Stimulated activated CD8-positive, alpha-beta memory T cell treated with anti-CD3 and anti-CD28 coated beads, Interleukin-7, amount 100 ng/mL, for 48 hours (primary cell): Measurements from ENCODE around the gene TSPAN8.
"Not testable (repeated sequence)": the region's sequence is repeated elsewhere in the genome, so short reads cannot be mapped to it uniquely, and the experiment has no call there.

Experiments used
- DNase-seq, 2 donors: peaks; one replicate each; pipeline ENCODE4 v3.0.0-alpha.2; 2020; ENCODE audit warnings: low read depth in 1 of 2; ENCODE audit errors: extremely low read depth in 1 of 2

TSPAN8 gene

DNA sequence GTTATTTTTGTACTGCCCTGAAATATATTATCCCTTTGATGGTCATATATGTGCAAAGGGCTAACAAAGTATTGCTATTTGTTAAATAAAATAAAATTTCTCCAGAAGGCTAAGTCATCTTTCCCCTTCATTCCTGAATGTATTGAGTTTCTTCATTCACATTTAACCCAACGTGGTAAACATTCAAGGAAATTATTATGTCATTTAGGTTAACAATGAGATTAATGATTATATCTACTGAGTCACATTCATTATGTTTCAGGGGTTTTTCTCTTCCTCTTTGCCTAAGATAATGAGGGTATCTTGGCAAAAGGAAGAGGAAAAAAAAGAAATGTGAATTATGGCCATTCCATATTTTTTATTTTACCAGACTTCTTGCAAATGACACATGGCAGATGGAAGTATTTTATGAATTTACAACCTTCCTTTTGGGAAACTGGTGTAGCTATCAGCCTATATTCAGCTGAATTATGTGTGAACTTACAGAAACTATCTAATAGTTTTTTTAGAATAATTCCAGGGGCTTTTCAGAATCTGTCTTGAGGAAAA, 27.2 kb downstream of the TSPAN8 start:
- DNase-seq = no peak

DNA sequence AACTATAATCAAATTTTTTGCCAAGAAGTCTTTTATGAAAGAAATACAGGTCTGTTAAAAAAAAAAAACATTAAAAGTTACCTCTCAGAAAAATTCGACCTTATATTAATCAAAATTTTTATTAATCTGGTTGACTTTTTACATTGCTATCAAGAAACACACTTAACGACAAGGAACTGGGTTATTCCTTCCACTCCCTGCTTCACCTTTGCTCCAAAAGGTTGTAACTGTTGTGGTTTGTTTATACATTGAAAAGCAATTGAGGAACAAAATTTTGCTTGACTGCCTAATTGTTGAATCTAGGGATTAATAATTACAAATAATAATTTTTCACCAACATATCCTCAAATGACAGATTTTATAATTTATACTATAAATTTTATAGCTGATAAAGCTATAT, 28.4 kb downstream of the TSPAN8 start:
- DNase-seq = no peak

DNA sequence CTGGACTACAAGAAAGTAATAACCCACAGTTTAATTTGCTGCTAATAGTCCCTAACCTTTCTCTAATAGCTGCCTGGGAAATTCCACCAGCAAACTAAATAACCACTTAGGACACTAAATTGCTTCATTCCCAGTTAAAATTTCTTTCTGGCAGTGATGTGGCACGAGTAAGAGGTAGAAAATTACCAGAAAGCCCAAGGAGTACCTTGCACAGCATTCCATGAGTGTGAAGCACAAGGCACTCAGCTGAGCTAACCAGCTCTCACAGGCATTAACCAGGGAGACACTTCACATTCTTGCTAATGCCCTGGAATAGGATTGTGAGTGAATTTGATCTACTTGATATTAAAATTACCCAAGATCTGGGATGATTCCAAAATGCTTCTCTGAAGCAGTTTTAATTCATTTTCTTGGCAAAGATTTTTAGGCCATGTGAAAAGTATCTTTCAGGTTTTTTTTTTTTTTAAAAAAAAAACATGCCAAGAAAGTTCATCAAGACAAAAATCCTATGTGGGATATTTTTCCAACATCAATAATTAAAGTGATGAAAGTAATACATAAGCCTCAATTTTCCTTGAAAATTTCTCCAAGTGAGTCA, 29.5 kb downstream of the TSPAN8 start:
- DNase-seq = no peak

DNA sequence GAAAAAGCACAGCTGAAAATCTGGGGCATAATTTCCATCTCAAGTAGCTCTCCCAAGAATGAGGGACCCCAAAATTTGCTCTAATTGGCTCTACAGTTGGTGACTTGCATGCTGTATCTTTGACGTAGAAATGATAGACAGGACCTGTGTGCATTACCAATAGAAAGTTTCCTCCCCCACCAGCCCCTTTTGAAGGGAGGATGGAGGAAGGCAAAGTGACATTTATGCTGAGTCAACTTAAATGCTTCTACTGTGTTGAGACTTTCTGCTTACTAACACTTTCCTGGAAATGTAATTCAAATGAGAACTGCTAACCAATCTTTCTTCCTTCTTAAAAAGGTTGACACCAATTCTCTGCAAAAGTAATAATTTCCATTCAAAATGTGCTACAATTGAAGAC, 31.9 kb downstream of the TSPAN8 start:
- no peak for DNase-seq

DNA sequence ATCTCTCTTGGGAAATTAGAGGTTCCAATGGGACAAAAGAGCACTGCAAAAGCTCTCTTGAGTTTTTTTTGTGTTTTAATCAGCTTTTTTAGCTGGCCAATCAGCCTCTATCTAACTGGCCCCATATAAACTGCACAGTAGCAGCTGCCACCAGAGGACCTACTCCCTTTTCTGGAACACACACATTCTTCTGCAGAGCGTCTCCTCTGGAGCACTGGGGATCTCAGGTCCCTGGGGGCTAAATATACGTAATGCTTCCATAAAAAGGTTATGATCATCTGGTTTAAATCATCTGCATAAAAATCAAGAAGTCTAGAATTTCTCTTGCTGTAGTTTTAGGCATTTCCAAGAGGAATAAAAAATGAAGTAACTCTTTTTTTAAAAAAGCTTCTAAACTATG, 32.3 kb downstream of the TSPAN8 start:
- no peak for DNase-seq

DNA sequence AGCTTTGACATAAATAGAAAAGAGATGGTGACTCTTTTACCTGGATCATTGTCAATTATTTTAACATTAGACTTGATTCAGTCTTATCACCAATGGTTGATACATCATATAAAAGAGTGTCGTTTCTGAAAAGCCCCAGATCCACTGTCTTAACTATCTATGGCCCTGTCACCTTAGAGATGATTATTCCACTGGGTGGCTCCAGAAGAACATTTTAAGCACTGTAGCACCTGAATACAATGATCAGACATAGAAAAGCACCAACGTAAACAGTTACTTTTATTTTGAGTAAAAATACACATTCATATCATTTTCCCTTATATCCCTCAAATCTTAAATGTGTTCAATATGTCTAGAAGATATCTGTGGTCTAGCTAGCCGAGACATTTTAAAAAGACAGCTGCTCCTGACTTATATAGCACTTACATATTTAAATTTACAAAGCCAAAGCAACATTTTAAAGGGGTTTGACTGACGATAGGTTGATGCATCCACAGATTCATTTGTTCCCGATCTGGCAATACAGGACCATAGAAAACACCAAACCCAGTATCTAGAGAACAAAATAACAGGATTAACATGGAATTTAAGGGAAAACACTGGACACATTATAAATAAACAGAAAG, 32.9 kb downstream of the TSPAN8 start:
- DNase-seq = no peak

DNA sequence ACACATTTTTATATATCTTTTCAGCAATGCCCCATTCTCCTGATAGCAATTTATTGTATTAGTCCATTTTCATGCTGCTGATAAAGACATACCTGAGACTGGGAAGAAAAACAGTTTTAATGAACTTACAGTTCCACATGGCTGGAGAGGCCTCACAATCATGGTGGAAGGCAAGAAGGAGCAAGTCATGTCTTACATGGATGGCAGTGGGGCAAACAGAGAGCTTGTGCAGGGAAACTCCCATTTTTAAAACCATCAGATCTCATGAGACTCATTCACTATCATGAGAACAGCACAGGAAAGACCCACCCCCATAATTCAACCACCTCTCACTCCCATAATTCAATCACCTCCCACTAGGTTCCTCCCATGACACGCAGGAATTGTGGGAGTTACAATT, 44.7 kb downstream of the TSPAN8 start:
- not testable (repeated sequence) for DNase-seq

DNA sequence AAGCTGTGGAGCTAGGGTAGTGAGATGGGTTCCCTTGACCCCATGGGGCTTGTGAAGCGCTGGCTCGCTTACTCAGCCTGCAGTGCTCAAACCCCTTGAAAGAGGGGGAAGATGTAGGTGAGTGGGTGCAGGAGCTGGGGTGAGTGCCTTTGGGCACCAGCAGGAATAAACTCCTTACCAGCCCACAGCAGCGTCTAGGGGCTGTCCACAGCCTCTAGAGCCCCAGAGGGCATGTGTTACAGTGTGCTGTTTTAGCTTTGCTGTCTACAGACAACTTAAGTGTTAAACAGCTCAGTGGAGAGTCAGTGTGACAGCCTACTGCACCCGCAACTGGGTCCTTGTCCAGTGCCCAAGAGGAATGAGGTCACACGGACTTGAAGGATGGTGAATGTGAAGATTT, 48.0 kb downstream of the TSPAN8 start:
- DNase-seq = no peak

DNA sequence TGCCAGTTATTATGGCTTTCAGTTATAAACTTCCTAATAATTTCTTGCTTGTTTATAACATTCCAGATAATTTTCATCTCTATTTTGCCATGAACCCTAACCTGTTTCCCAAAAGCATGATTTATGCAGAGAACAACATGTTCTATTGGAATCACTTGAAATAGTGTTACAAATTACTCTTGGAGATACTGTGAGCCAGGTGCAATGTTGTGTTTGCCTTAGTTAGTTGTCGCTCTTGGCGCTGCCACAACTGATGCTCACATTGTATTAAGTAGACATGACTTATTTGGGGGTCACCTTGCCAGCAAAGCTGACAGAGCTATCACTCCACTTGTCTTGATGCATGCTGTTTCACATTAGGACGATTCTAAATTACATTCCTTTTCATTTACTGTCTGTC, 49.4 kb downstream of the TSPAN8 start:
- no peak for DNase-seq

DNA sequence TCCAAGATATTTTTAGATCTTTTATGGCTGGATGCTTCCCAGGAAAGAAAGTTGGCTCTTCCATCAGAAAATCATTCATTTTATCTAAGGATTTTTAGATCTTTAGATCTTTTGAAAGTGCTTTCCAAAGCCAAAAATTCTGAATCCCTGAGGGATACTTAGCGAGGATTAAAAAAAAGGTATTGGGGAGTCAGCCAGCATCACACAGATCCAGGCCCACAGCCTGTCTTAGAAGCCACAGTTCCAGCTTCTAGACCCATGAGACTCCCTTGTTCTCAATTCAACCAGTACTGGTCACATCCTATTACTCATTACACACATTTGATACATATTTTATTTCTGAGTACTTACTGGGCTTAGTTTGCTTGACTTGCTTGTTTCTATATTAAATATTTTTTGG, 49.9 kb downstream of the TSPAN8 start:
- no peak for DNase-seq

DNA sequence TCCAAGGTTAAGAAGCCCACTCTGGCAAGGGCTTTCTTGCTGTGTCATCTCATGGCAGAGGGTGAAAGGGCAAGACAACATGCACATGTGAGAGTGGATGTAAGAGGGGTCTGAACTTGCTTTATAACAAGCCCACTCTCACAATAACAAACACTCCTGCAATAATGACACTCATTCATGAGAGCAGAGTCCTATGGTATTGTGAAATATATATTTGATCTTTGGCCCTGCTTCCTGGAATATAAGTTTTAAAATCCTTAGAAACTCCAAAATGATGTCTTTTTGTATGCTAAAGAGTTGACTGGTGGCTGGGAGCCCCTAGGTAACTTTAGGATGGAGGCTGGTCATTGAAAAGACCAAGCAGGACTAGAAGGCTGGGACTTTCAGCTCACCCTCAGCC, 51.8 kb downstream of the TSPAN8 start:
- no peak for DNase-seq

DNA sequence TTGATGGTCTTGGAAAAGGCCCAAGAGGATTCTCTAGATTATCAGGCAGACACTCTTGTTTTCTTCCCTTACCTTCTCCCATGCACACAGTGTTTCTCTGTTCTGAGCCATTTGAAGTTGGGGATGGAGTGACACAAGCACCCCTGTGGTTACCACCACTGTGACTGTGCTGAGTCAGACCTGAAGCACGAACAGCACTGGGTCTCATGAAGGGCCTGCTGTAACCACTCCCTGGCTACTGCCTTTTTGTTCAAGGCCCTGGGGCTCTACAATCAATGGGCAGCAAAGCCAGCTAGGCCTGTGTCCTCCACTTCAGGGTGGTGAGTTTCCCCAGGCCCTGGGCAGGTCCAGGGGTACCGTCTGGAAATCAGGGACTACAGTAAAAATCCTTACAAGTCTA, 65.5 kb downstream of the TSPAN8 start:
- no peak for DNase-seq

DNA sequence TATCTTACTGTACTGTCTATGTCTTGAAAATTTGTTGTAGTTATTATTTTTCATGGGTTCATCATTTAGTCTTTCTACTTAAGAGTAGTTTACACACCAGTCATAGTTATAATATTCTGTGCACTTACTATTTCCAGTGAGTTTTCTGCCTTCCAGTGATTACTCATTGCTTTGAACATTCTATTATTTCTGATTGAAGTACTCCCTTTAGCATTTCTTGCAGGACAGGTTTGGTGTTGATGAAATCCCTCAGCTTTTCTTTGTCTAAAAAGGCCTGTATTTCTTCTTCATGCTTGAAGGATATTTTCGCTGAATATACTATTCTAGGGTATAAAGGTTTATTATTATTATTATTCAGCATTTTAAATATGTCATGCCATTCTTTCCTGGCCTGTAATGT, 66.8 kb downstream of the TSPAN8 start:
- DNase-seq = no peak

DNA sequence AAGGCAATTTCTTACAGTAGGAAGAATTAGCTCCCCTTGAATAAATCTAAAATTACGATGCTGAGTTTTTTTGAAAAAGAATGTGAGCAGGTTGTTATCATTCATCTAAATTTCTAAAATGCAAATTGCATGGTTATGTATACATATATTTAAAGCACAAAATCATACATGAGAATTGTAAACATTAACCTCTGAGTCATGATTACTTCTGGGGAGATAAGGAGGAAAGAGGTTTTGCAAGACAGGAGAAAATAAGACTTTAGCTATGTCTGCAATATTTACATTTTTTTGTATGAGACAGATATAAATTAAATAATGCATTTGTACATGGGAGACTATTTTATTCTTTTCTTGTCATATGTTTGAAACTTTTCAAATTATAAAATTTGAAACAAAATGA, 72.2 kb downstream of the TSPAN8 start:
- no peak for DNase-seq

DNA sequence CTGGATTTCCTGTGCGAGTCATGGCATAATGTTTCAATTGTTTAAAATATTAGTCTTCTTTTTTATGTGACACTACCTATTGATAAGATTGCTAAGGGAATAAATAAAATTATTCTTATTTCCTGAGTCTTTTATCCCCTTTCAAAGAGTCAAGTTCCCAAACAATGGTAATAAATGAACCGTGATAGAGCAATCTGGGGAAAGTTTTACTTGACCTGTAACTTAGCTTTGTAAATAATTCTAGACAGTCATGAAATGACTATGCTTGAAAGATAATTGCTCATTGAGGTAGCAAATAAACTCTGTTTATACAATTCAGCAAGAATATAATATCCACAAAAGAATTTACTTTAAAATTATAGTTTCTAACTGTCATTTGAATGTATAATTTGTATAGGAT, 82.1 kb downstream of the TSPAN8 start:
- DNase-seq = no peak
